Stomach (tissue), 9 donors: ENCODE measurements around the gene DOK3. TPM values are rescaled to one million over a fixed set of nuclear protein-coding genes. Genes with fewer than 3 reads are reported as not detected.

ENCODE experiments used
- DNase-seq, 2 donors: peaks; one replicate each; pipeline versions ENCODE4 v3.0.0 to v3.0.0-alpha.2; 2013 to 2019
- H3K27ac ChIP-seq, 5 donors: fragments of 200-600 bp in 4 of 5; sonication (generic) in 4 of 5; one replicate each; pipeline ENCODE4 v1.5.1; 2013 to 2019; ENCODE audit warnings: mild to moderate bottlenecking in 1 of 5, moderate library complexity in 1 of 5
- H3K27me3 ChIP-seq, 3 donors: fragments of 200-600 bp; sonication (generic); one replicate each; pipeline ENCODE4 v1.5.1; 2017 to 2019; ENCODE audit warnings: mixed run types in 1 of 3
- H3K36me3 ChIP-seq, 4 donors: fragments of 200-600 bp; sonication (generic); 1 replicate in 3 of 4; 2 replicates in 1 of 4; pipeline ENCODE4 v1.5.1; 2016 to 2019
- H3K4me1 ChIP-seq, 4 donors: fragments of 200-600 bp; sonication (generic); one replicate each; pipeline ENCODE4 v1.5.1; 2016 to 2019
- H3K4me3 ChIP-seq, 4 donors: fragments of 200-600 bp; sonication (generic) in 3 of 4; one replicate each; pipeline ENCODE4 v1.5.1; 2016 to 2019; ENCODE audit warnings: mild to moderate bottlenecking in 1 of 4
- H3K9me3 ChIP-seq, 4 donors: fragments of 200-600 bp; sonication (generic); one replicate each; pipeline ENCODE4 v1.5.1; 2016 to 2019
- CTCF ChIP-seq, 7 experiments: fragments of 450-650 bp in 4 of 7; fragments of 200-600 bp in 3 of 7; sonication (generic) in 3 of 7; IDR thresholded peaks; one replicate each; pipeline ENCODE4 v1.5.1; 2016 to 2019; ENCODE audit warnings: antibody characterized with exemption in 7 of 7, control low read depth in 2 of 7, mild to moderate bottlenecking in 1 of 7
- EP300 ChIP-seq: sonication (generic); formaldehyde crosslinking; IDR thresholded peaks from one replicate; pipeline ENCODE4 v1.6.1; 2017; ENCODE audit warnings: antibody characterized with exemption
- POLR2A ChIP-seq, 4 donors: fragments of 450-650 bp; IDR thresholded peaks; one replicate each; pipeline ENCODE4 v1.6.1; 2016; ENCODE audit warnings: antibody characterized with exemption in 4 of 4, control low read depth in 2 of 4, mild to moderate bottlenecking in 1 of 4, moderate library complexity in 1 of 4
- POLR2AphosphoS5 ChIP-seq, 3 donors: sonication (generic); formaldehyde crosslinking; IDR thresholded peaks; one replicate each; pipeline ENCODE4 v1.6.1; 2016; ENCODE audit warnings: antibody characterized with exemption in 3 of 3
- WGBS, 5 donors: extraction: QIAGEN DNeasy Blood & Tissue Kit in 3 of 5; methylation state at CpG; one replicate each; pipeline versions ENCODE4 v1.1.5 to v1.1.7; 2013 to 2018; 5-methylcytosine and 5-hydroxymethylcytosine counted together
- intact Hi-C: fragments of 100-400 bp; cut with DNase I; formaldehyde crosslinking; loops from one replicate; pipeline ENCODE4 v1.15.1; 2023; ENCODE audit warnings: low total_unique reads
- polyA plus RNA-seq, 3 donors: library from polyadenylated mRNA; stranded (reverse); fragments of 200-250 nt; gene quantifications; one replicate each; pipeline ENCODE4 v1.2.3, GENCODE V29; 2013
- total RNA-seq, 5 donors: library from RNA; depleted of rRNA; stranded (reverse); fragments of >200 nt; gene quantifications; one replicate each; pipeline versions ENCODE4 v1.1.0 to v1.2.3, GENCODE V29; 2014 to 2016
- donor health status: healthy with polysubstance abuse.
- donor health status: Bipolar disorder and iron deficiency.
- donor health status: healthy.

DOK3 gene
- total and polyA plus RNA-seq, 8 donors, result 0.43 to 31.2 (median 4.9) TPM; not detected in 1

- 59 to 81% (median 68%) methylated on average over 11 of the region's 11 CpGs for WGBS, 5 donors
- intact Hi-C loops, result no loop called here
- TF ChIP-seq POLR2AphosphoS5 (IDR thresholded peaks at IDR 0.05) (no peak), EP300 (no peak), POLR2A (IDR thresholded peaks at IDR 0.05) (no peak), CTCF (IDR thresholded peaks at IDR 0.05) (no peak)
- H3K4me3 ChIP-seq, result peak overlapping the region in 2 of 4 donors; percentile 37 to 39
- DNase-seq, result no peak
- H3K27ac ChIP-seq, result peak overlapping the region in 4 of 5 donors; percentile 61 to 86 (median 72)
- no peaks in the 10 kb centered on the region for H3K9me3 ChIP-seq
- peaks cover 41 to 53% (median 51%) of the 10 kb centered on the region in 4 donors for H3K36me3 ChIP-seq
- H3K27me3 ChIP-seq, result no peaks in the 10 kb centered on the region
- peaks cover 0 to 29% (median 15%) of the 10 kb centered on the region in 4 donors for H3K4me1 ChIP-seq
Measured at GRCh38 chr5:177509991-177510566, 453 bp upstream of the DOK3 start.

- WGBS, 5 donors, result 46 to 71% (median 67%) methylated on average over 7 to 8 of the region's 8 CpGs
- Histone ChIP-seq H3K27ac (peak overlapping the region in 4 of 5 donors; percentile 61 to 86 (median 72)), H3K4me3 (peak overlapping the region; percentile 20 to 39 (median 36)), H3K27me3 (no peaks in the 10 kb centered on the region), H3K9me3 (no peaks in the 10 kb centered on the region), H3K36me3 (peaks cover 32 to 53% (median 47%) of the 10 kb centered on the region in 4 donors), H3K4me1 (peaks cover 0 to 21% (median 6%) of the 10 kb centered on the region in 4 donors)
- intact Hi-C loops, result no loop called here
- TF ChIP-seq POLR2AphosphoS5 (IDR thresholded peaks at IDR 0.05), result no peak
- no peak for TF ChIP-seq EP300
- TF ChIP-seq CTCF (IDR thresholded peaks at IDR 0.05), result no peak
- no peak for TF ChIP-seq POLR2A (IDR thresholded peaks at IDR 0.05)
- no peak for DNase-seq
Measured at GRCh38 chr5:177508837-177509236, 789 bp downstream of the DOK3 start.

GRCh38 chr5:177508221-177508611 lies 1.4 kb downstream of the DOK3 start:
- H3K27ac ChIP-seq, result peak overlapping the region in 3 of 5 donors; percentile 61 to 86 (median 79)
- H3K9me3 ChIP-seq, result no peaks in the 10 kb centered on the region
- 78 to 93% (median 84%) methylated on average over 15 to 26 of the region's 26 CpGs for WGBS, 5 donors
- H3K4me1 ChIP-seq, result peaks cover 0 to 21% (median 6%) of the 10 kb centered on the region in 4 donors
- DNase-seq, result no peak
- peaks cover 25 to 53% (median 45%) of the 10 kb centered on the region in 4 donors for H3K36me3 ChIP-seq
- intact Hi-C loops, result no loop called here
- H3K27me3 ChIP-seq, result no peaks in the 10 kb centered on the region
- TF ChIP-seq CTCF (IDR thresholded peaks at IDR 0.05) (no peak), POLR2AphosphoS5 (IDR thresholded peaks at IDR 0.05) (no peak), POLR2A (IDR thresholded peaks at IDR 0.05) (no peak), EP300 (no peak)
- peak overlapping the region in 3 of 4 donors; percentile 35 to 39 (median 37) for H3K4me3 ChIP-seq

GRCh38 chr5:177507596-177508220 lies 1.9 kb downstream of the DOK3 start:
- peaks cover 20 to 48% (median 40%) of the 10 kb centered on the region in 4 donors for H3K36me3 ChIP-seq
- DNase-seq, result no peak
- intact Hi-C loops, result no loop called here
- no peaks in the 10 kb centered on the region for H3K27me3 ChIP-seq
- 79 to 89% (median 85%) methylated on average over 17 of the region's 17 CpGs for WGBS, 5 donors
- H3K9me3 ChIP-seq, result no peaks in the 10 kb centered on the region
- peaks cover 0 to 21% (median 6%) of the 10 kb centered on the region in 4 donors for H3K4me1 ChIP-seq
- TF ChIP-seq EP300 (no peak), POLR2A (IDR thresholded peaks at IDR 0.05) (no peak), POLR2AphosphoS5 (IDR thresholded peaks at IDR 0.05) (no peak), CTCF (IDR thresholded peaks at IDR 0.05) (no peak)
- H3K4me3 ChIP-seq, result peak overlapping the region in 3 of 4 donors; percentile 35 to 39 (median 37)
- peak overlapping the region in 2 of 5 donors; percentile 79 to 86 for H3K27ac ChIP-seq
